Neural cell (in vitro differentiated cells): ENCODE data around the gene FRMD4A. TPM values are rescaled to one million over a fixed set of nuclear protein-coding genes. Genes with fewer than 3 reads are reported as not detected.

Experiments used
- H2AFZ ChIP-seq: fragments of 200-600, 300-800 bp; sonication (generic), shearing (Covaris generic); 2 replicates; pipeline ENCODE4 v1.6.0; 2014; ENCODE audit warnings: low read depth, mild to moderate bottlenecking, antibody characterized with exemption, low read length, moderate library complexity
- H3F3A ChIP-seq: fragments of 200-600 bp; shearing (Covaris generic); 2 replicates; pipeline ENCODE4 v1.6.1; 2016; ENCODE audit warnings: mild to moderate bottlenecking, moderate library complexity, mixed read lengths, antibody characterized with exemption, low read length; ENCODE audit not compliant: insufficient read depth, poor library complexity, severe bottlenecking
- H3K27ac ChIP-seq: fragments of 200-600, 300-800 bp; sonication (generic), shearing (Covaris generic); 2 replicates; pipeline ENCODE4 v1.5.1; 2014; ENCODE audit warnings: mild to moderate bottlenecking, low read length, moderate library complexity
- H3K27me3 ChIP-seq: fragments of 300-800, 200-600 bp; sonication (generic), shearing (Covaris generic); 2 replicates; pipeline ENCODE4 v1.6.0; 2014; ENCODE audit warnings: mild to moderate bottlenecking, low read depth, low read length, moderate library complexity; ENCODE audit not compliant: insufficient read depth
- H3K36me3 ChIP-seq: fragments of 300-800, 200-600 bp; sonication (generic), shearing (Covaris generic); 2 replicates; pipeline ENCODE4 v1.5.1; 2014; ENCODE audit warnings: mild to moderate bottlenecking, antibody characterized with exemption, low read length, moderate library complexity; ENCODE audit not compliant: insufficient read depth
- H3K4me2 ChIP-seq: fragments of 300-800, 200-600 bp; sonication (generic), shearing (Covaris generic); 2 replicates; pipeline ENCODE4 v1.6.0; 2014; ENCODE audit warnings: mild to moderate bottlenecking, low read length
- H3K4me3 ChIP-seq: fragments of 300-800, 200-600 bp; sonication (generic), shearing (Covaris generic); 2 replicates; pipeline ENCODE4 v1.5.1; 2014; ENCODE audit warnings: mild to moderate bottlenecking, low read length, moderate library complexity
- H3K79me2 ChIP-seq: fragments of 200-600 bp; shearing (Covaris generic); replicated peaks from 2 replicates; pipeline ENCODE4 v1.6.0; 2014; ENCODE audit warnings: mild to moderate bottlenecking, low read length, moderate library complexity; ENCODE audit not compliant: insufficient read depth
- H3K9ac ChIP-seq: fragments of 300-800, 200-600 bp; sonication (generic), shearing (Covaris generic); 2 replicates; pipeline ENCODE4 v1.6.1; 2016; ENCODE audit warnings: mild to moderate bottlenecking, low read length, mixed read lengths
- H3K9me2 ChIP-seq: fragments of 200-600 bp; shearing (Covaris generic); 2 replicates; pipeline ENCODE4 v1.6.1; 2016; ENCODE audit warnings: mild to moderate bottlenecking, low read length, mixed read lengths; ENCODE audit not compliant: insufficient read depth
- H3K9me3 ChIP-seq: fragments of 200-600, 300-800 bp; sonication (generic), shearing (Covaris generic); 2 replicates; pipeline ENCODE4 v1.6.1; 2016; ENCODE audit warnings: mild to moderate bottlenecking, mixed run types, low read length, moderate library complexity, mixed read lengths
- H4K20me1 ChIP-seq: fragments of 200-600 bp; shearing (Covaris generic); 2 replicates; pipeline ENCODE4 v1.6.1; 2016; ENCODE audit warnings: mild to moderate bottlenecking, mixed run types; ENCODE audit not compliant: insufficient read depth
- EP300 ChIP-seq: fragments of 450-650 bp; conservative IDR thresholded peaks from 2 replicates; pipeline ENCODE4 v1.6.1; 2014; ENCODE audit warnings: antibody characterized with exemption, mild to moderate bottlenecking, moderate library complexity; ENCODE audit not compliant: poor library complexity, severe bottlenecking
- EZH2 ChIP-seq: fragments of 200-600, 300-800 bp; shearing (Covaris generic), sonication (generic); IDR thresholded peaks from 2 replicates; pipeline ENCODE4 v1.6.1; 2014; ENCODE audit warnings: antibody characterized with exemption, low read length, borderline replicate concordance, mild to moderate bottlenecking; ENCODE audit not compliant: insufficient read depth, poor library complexity, severe bottlenecking
- MXI1 ChIP-seq: fragments of 450-650 bp; conservative IDR thresholded peaks from 2 replicates; pipeline ENCODE4 v1.6.1; 2014; ENCODE audit warnings: antibody characterized with exemption, mild to moderate bottlenecking; ENCODE audit not compliant: poor library complexity, severe bottlenecking
- POLR2AphosphoS5 ChIP-seq: IDR thresholded peaks from 2 replicates; pipeline ENCODE4 v1.6.1; 2012
- RAD21 ChIP-seq: fragments of 450-650 bp; conservative IDR thresholded peaks from 2 replicates; pipeline ENCODE4 v1.6.1; 2014; ENCODE audit warnings: antibody characterized with exemption, mild to moderate bottlenecking, moderate library complexity
- SMC3 ChIP-seq: fragments of 450-650 bp; conservative IDR thresholded peaks from 2 replicates; pipeline ENCODE4 v1.6.1; 2014; ENCODE audit warnings: antibody characterized with exemption, mild to moderate bottlenecking, moderate library complexity; ENCODE audit not compliant: poor library complexity
- TAF1 ChIP-seq: IDR thresholded peaks from 2 replicates; pipeline ENCODE4 v1.6.1; 2012; ENCODE audit warnings: low read depth
- polyA plus RNA-seq: library from polyadenylated mRNA; depleted of rRNA; stranded (reverse); fragments of >200 nt; gene quantifications from 2 replicates; pipeline ENCODE4 v1.2.3, GENCODE V29; 2014
- TF ChIP-seq, protein P1 (sequence below): fragments of 450-650 bp; IDR thresholded peaks from 2 replicates; pipeline ENCODE4 v1.5.1; 2014; ENCODE audit warnings: antibody characterized with exemption, mild to moderate bottlenecking, moderate library complexity; ENCODE audit not compliant: poor library complexity, severe bottlenecking
- TF ChIP-seq, protein P2 (sequence below): IDR thresholded peaks from 2 replicates; pipeline ENCODE4 v1.6.1; 2012; ENCODE audit warnings: borderline replicate concordance

FRMD4A gene
- polyA plus RNA-seq, 1 donor from 2014 or later: 36.5 TPM

DNA sequence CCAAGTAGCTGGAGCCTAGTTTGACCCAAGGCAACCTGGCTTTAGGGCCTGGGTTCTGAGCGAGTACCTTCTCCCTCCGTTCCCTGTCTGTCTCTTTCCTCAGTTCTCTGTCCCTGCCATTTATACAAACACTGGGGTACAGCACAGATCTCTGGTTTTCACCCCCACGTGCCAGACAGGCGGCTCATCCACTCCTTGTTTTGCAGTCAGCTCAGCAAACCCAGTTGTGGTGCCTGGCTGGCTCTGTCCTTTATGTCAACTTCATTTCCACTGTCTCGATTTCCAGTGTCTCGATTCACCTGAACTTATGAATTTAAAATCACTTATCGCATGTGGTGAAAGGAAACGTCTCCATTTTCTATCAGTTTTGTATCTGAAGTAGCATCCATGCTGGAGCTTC lies 230.8 kb downstream of the FRMD4A start:
- Histone ChIP-seq H3K4me2 (no peak overlapping the region), H4K20me1 (no peaks in the 10 kb centered on the region), H3K4me3 (no peak overlapping the region), H3K9me3 (no peaks in the 10 kb centered on the region), H3K27me3 (no peaks in the 10 kb centered on the region), H3K9ac (no peak overlapping the region), H2AFZ (no peak overlapping the region), H3F3A (no peaks in the 10 kb centered on the region), H3K79me2 (no peaks in the 10 kb centered on the region), H3K36me3 (no peaks in the 10 kb centered on the region), H3K9me2 (no peaks in the 10 kb centered on the region), H3K27ac (no peak overlapping the region)
- TF ChIP-seq MXI1: no peak
- TF ChIP-seq, protein P1, sequence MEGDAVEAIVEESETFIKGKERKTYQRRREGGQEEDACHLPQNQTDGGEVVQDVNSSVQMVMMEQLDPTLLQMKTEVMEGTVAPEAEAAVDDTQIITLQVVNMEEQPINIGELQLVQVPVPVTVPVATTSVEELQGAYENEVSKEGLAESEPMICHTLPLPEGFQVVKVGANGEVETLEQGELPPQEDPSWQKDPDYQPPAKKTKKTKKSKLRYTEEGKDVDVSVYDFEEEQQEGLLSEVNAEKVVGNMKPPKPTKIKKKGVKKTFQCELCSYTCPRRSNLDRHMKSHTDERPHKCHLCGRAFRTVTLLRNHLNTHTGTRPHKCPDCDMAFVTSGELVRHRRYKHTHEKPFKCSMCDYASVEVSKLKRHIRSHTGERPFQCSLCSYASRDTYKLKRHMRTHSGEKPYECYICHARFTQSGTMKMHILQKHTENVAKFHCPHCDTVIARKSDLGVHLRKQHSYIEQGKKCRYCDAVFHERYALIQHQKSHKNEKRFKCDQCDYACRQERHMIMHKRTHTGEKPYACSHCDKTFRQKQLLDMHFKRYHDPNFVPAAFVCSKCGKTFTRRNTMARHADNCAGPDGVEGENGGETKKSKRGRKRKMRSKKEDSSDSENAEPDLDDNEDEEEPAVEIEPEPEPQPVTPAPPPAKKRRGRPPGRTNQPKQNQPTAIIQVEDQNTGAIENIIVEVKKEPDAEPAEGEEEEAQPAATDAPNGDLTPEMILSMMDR: no peak
- TF ChIP-seq TAF1: no peak
- no peak for TF ChIP-seq EZH2
- no peak for TF ChIP-seq RAD21
- TF ChIP-seq EP300: no peak
- no peak for TF ChIP-seq POLR2AphosphoS5
- TF ChIP-seq, protein P2, sequence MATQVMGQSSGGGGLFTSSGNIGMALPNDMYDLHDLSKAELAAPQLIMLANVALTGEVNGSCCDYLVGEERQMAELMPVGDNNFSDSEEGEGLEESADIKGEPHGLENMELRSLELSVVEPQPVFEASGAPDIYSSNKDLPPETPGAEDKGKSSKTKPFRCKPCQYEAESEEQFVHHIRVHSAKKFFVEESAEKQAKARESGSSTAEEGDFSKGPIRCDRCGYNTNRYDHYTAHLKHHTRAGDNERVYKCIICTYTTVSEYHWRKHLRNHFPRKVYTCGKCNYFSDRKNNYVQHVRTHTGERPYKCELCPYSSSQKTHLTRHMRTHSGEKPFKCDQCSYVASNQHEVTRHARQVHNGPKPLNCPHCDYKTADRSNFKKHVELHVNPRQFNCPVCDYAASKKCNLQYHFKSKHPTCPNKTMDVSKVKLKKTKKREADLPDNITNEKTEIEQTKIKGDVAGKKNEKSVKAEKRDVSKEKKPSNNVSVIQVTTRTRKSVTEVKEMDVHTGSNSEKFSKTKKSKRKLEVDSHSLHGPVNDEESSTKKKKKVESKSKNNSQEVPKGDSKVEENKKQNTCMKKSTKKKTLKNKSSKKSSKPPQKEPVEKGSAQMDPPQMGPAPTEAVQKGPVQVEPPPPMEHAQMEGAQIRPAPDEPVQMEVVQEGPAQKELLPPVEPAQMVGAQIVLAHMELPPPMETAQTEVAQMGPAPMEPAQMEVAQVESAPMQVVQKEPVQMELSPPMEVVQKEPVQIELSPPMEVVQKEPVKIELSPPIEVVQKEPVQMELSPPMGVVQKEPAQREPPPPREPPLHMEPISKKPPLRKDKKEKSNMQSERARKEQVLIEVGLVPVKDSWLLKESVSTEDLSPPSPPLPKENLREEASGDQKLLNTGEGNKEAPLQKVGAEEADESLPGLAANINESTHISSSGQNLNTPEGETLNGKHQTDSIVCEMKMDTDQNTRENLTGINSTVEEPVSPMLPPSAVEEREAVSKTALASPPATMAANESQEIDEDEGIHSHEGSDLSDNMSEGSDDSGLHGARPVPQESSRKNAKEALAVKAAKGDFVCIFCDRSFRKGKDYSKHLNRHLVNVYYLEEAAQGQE: no peak
- no peak for TF ChIP-seq SMC3

DNA sequence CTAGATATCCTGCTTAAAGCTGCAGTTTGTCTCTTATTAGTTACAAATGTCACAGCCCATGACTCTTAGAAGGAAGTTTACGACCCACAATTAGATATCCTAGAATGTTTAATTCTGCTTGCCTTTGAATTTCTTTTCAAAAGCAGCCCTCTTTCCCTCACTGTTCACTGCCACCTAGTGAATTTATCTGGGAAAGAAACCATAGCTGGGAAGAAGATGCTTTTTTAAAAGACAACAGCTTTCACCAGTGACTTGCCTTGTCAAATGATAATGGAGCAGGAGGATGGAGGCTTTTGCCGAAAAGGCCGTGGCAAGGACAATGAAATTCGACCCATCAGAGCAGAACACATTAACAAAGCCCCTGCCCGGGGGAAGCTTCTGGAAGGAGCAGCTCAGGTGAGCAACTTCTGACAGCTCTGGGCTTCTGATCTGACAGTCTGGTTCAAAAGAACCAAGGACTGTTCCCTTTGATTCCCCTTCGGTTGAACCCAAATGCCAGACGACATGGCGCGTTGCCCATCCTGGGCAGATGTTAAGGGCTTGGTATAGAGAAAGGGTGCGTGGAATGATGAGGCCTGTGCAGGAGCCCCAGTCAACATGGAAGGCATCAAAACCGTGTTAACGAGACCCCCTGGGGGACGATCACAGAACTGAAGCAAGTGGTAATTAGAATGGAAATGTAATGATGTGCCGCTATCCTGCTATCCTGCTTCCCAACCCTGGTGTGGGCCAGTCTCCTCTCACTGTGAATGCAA lies 236.8 kb downstream of the FRMD4A start:
- no peaks in the 10 kb centered on the region for H4K20me1 ChIP-seq
- TF ChIP-seq POLR2AphosphoS5 (no peak), MXI1 (no peak), EZH2 (no peak), SMC3 (peak; percentile 84), RAD21 (peak; percentile 82), EP300 (no peak), TAF1 (no peak)
- TF ChIP-seq, protein P1: peak; percentile 81
- TF ChIP-seq, protein P2: no peak
- H3K36me3 ChIP-seq: no peaks in the 10 kb centered on the region
- H3K79me2 ChIP-seq: no peaks in the 10 kb centered on the region
- H3K4me3 ChIP-seq: peak overlapping the region; percentile 16
- H3K27ac ChIP-seq: peak overlapping the region; percentile 19
- H2AFZ ChIP-seq: no peak overlapping the region
- no peaks in the 10 kb centered on the region for H3F3A ChIP-seq
- H3K4me2 ChIP-seq: peak overlapping the region; percentile 15
- no peaks in the 10 kb centered on the region for H3K27me3 ChIP-seq
- no peaks in the 10 kb centered on the region for H3K9me2 ChIP-seq
- peak overlapping the region; percentile 5 for H3K9ac ChIP-seq
- H3K9me3 ChIP-seq: no peaks in the 10 kb centered on the region
